HCT116 (cell line): Measurements from ENCODE around the gene ARL15. TPM values are rescaled to one million over a fixed set of nuclear protein-coding genes. Genes with fewer than 3 reads are reported as not detected.

Source experiments
- ATAC-seq: fragments of 200-7000 bp; cut with Tn5 transposase; 2 replicates; pipeline ENCODE4 v1.9.1; 2020; ENCODE audit warnings: mild to moderate bottlenecking, moderate library complexity
- BruUV-seq: library from RNA; stranded (reverse); fragments of 400-500 nt; replicated peaks from 2 replicates; lab custom pipeline; 2021; lab: Mats Ljungman, UMichigan
- CTCF ChIA-PET: fragments of 300-600 bp; sonication (Branson Sonifier 250); formaldehyde crosslinking; loops from one replicate; lab custom pipeline; 2021; ENCODE audit warnings: antibody characterized with exemption; lab: Charles Lee
- POLR2A ChIA-PET: fragments of 300-600, 350-600 bp; sonication (Branson Sonifier 250); formaldehyde crosslinking; loops from one replicate; lab custom pipeline; 2021; ENCODE audit warnings: antibody characterized with exemption; lab: Charles Lee
- RAD21 ChIA-PET, 2 experiments: fragments of 300-600 bp; sonication (Branson Sonifier 250); formaldehyde crosslinking; loops; one replicate each; lab custom pipeline; 2023; ENCODE audit warnings: low total read pairs in 2 of 2; ENCODE audit not compliant: uncharacterized antibody in 2 of 2, unreplicated experiment in 2 of 2, low non-redundant PET in 1 of 2; lab: Charles Lee
- DNase-seq: peaks from one replicate; pipeline ENCODE4 v3.0.0-alpha.2; 2010; ENCODE audit warnings: low read depth, low spot score
- H2AFZ ChIP-seq: fragments of 200-600 bp; shearing (Covaris generic), sonication (generic); 2 replicates; pipeline ENCODE4 v1.6.1; 2017; ENCODE audit warnings: low read depth, mixed run types, mixed read lengths, antibody characterized with exemption, low read length; ENCODE audit not compliant: poor library complexity, severe bottlenecking
- H3K27ac ChIP-seq: 2 replicates; pipeline ENCODE4 v1.5.1; 2012; ENCODE audit warnings: low read depth, low read length
- H3K27me3 ChIP-seq: fragments of 200-600 bp; sonication (generic); 2 replicates; pipeline ENCODE4 v1.6.1; 2016; ENCODE audit warnings: mixed run types, low read length, mixed read lengths; ENCODE audit not compliant: insufficient read depth
- H3K36me3 ChIP-seq, 2 experiments: fragments of 200-500 bp in 1 of 2; fragments of 200-600 bp in 1 of 2; sonication (Bioruptor generic) in 1 of 2; sonication (generic) in 1 of 2; 2 replicates each; pipeline versions ENCODE4 v1.5.1 to v1.6.1; 2014 to 2016; ENCODE audit warnings: low read length in 2 of 2, inconsistent platforms in 1 of 2, mixed read lengths in 1 of 2, mixed run types in 1 of 2; ENCODE audit not compliant: insufficient read depth in 2 of 2, control insufficient read depth in 1 of 2
- H3K4me1 ChIP-seq, 2 experiments: fragments of 200-600 bp in 1 of 2; sonication (generic) in 1 of 2; 2 replicates each; pipeline versions ENCODE4 v1.5.1 to v1.6.1; 2012 to 2017; ENCODE audit warnings: low read length in 2 of 2, inconsistent platforms in 1 of 2, mild to moderate bottlenecking in 1 of 2, mixed read lengths in 1 of 2, mixed run types in 1 of 2, moderate library complexity in 1 of 2; ENCODE audit not compliant: insufficient read depth in 2 of 2, control insufficient read depth in 1 of 2
- H3K4me2 ChIP-seq: fragments of 200-600 bp; sonication (generic); 2 replicates; pipeline ENCODE4 v1.6.1; 2017; ENCODE audit warnings: mixed run types, low read length, mixed read lengths
- H3K4me3 ChIP-seq, 2 experiments: fragments of 200-600 bp in 1 of 2; sonication (generic) in 1 of 2; replicated peaks in 1 of 2; 2 replicates each; pipeline ENCODE4 v1.5.1; 2011 to 2016; ENCODE audit warnings: low read length in 2 of 2, control low read depth in 1 of 2, low read depth in 1 of 2, mild to moderate bottlenecking in 1 of 2, mixed read lengths in 1 of 2, mixed run types in 1 of 2
- H3K79me2 ChIP-seq: fragments of 200-600 bp; sonication (generic); 2 replicates; pipeline ENCODE4 v1.6.1; 2017; ENCODE audit warnings: mild to moderate bottlenecking, mixed run types, low read length, moderate library complexity, mixed read lengths; ENCODE audit not compliant: insufficient read depth
- H3K9ac ChIP-seq: fragments of 200-600 bp; sonication (generic); 2 replicates; pipeline ENCODE4 v1.6.1; 2016; ENCODE audit warnings: low read length, mixed read lengths
- H3K9me2 ChIP-seq: fragments of 200-600 bp; sonication (generic), shearing (Covaris generic); 2 replicates; pipeline ENCODE4 v1.6.1; 2017; ENCODE audit warnings: mixed run types, mild to moderate bottlenecking, moderate library complexity; ENCODE audit not compliant: insufficient read depth
- H3K9me3 ChIP-seq, 2 experiments: fragments of 200-500 bp in 1 of 2; fragments of 200-600 bp in 1 of 2; sonication (Bioruptor generic) in 1 of 2; sonication (generic) in 1 of 2; 2 replicates each; pipeline ENCODE4 v1.6.1; 2014 to 2017; ENCODE audit warnings: low read length in 2 of 2, mixed read lengths in 2 of 2, inconsistent platforms in 1 of 2, low read depth in 1 of 2, mild to moderate bottlenecking in 1 of 2, mixed run types in 1 of 2, moderate library complexity in 1 of 2; ENCODE audit not compliant: control insufficient read depth in 1 of 2, insufficient read depth in 1 of 2
- H4K20me1 ChIP-seq: fragments of 200-600 bp; sonication (generic), shearing (Covaris generic); 2 replicates; pipeline ENCODE4 v1.6.1; 2017; ENCODE audit warnings: mixed run types, mild to moderate bottlenecking, moderate library complexity; ENCODE audit not compliant: insufficient read depth
- CBX3 ChIP-seq: IDR thresholded peaks from 2 replicates; pipeline ENCODE4 v1.6.1; 2012; ENCODE audit warnings: low read depth
- EZH2 ChIP-seq: fragments of 200-600 bp; sonication (generic); IDR thresholded peaks from 2 replicates; pipeline ENCODE4 v1.6.1; 2017; ENCODE audit warnings: antibody characterized with exemption, mixed run types
- JUND ChIP-seq: IDR thresholded peaks from 2 replicates; pipeline ENCODE4 v1.6.1; 2012
- YY1 ChIP-seq: IDR thresholded peaks from 2 replicates; pipeline ENCODE4 v1.6.1; 2011; ENCODE audit warnings: low read length, low read depth, moderate library complexity, mild to moderate bottlenecking; ENCODE audit not compliant: insufficient replicate concordance; ENCODE audit errors: extremely low read depth
- intact Hi-C: fragments of 100-400 bp; cut with micrococcal nuclease; formaldehyde crosslinking; loops from 2 replicates; pipeline ENCODE4 v1.10.0; 2022
- total RNA-seq: library from RNA; stranded (reverse); gene quantifications from one replicate; pipeline ENCODE4 v1.2.1, GENCODE V29; 2021; ENCODE audit not compliant: unreplicated experiment
- TF ChIP-seq, protein P1 (sequence below), 3 experiments: fragments of 200-600 bp in 1 of 3; sonication (generic) in 1 of 3; IDR thresholded peaks in 2 of 3; conservative IDR thresholded peaks in 1 of 3; 2 replicates each; pipeline ENCODE4 v1.5.1; 2012 to 2017; ENCODE audit warnings: low read depth in 2 of 3, low read length in 2 of 3, antibody characterized with exemption in 1 of 3, borderline replicate concordance in 1 of 3, control low read depth in 1 of 3, mild to moderate bottlenecking in 1 of 3, mixed read lengths in 1 of 3, mixed run types in 1 of 3, moderate library complexity in 1 of 3; ENCODE audit not compliant: insufficient read depth in 1 of 3

The ARL15 gene
- total RNA-seq, 1 experiment from 2014 or later: 15.0 TPM

GRCh38 chr5:54320256-54320655 is 9.9 kb upstream of the ARL15 start:
- Histone ChIP-seq H4K20me1 (no peaks in the 10 kb centered on the region), H3K79me2 (no peaks in the 10 kb centered on the region), H3K9ac (no peak overlapping the region), H3K4me3 (no peak overlapping the region), H3K27me3 (no peaks in the 10 kb centered on the region), H3K4me2 (no peak overlapping the region), H3K36me3 (no peaks in the 10 kb centered on the region), H2AFZ (no peak overlapping the region), H3K9me2 (no peaks in the 10 kb centered on the region), H3K27ac (no peak overlapping the region), H3K4me1 (no peaks in the 10 kb centered on the region), H3K9me3 (no peaks in the 10 kb centered on the region)
- TF ChIP-seq YY1 (no peak), CBX3 (no peak)
- CTCF ChIA-PET: no interaction called here
- DNase-seq (no peak), ATAC-seq (no peak)
- POLR2A ChIA-PET: no interaction called here
- intact Hi-C loops: no loop called here
- RAD21 ChIA-PET: no interaction called here
- BruUV-seq: no TSS peak

- no peaks in the 10 kb centered on the region for H3K27me3 ChIP-seq
- H3K27ac ChIP-seq: no peak overlapping the region
- H2AFZ ChIP-seq: no peak overlapping the region
- BruUV-seq: no TSS peak
- no peak overlapping the region for H3K4me3 ChIP-seq
- no peak for TF ChIP-seq JUND
- TF ChIP-seq, protein P1, sequence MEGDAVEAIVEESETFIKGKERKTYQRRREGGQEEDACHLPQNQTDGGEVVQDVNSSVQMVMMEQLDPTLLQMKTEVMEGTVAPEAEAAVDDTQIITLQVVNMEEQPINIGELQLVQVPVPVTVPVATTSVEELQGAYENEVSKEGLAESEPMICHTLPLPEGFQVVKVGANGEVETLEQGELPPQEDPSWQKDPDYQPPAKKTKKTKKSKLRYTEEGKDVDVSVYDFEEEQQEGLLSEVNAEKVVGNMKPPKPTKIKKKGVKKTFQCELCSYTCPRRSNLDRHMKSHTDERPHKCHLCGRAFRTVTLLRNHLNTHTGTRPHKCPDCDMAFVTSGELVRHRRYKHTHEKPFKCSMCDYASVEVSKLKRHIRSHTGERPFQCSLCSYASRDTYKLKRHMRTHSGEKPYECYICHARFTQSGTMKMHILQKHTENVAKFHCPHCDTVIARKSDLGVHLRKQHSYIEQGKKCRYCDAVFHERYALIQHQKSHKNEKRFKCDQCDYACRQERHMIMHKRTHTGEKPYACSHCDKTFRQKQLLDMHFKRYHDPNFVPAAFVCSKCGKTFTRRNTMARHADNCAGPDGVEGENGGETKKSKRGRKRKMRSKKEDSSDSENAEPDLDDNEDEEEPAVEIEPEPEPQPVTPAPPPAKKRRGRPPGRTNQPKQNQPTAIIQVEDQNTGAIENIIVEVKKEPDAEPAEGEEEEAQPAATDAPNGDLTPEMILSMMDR (IDR thresholded peaks at IDR 0.05 in 2 of 3, conservative IDR thresholded peaks at IDR 0.05 in 1 of 3; ENCODE audit: borderline replicate concordance in 1 of 3, insufficient read depth in 1 of 3, low read depth in 2 of 3, low read length in 2 of 3): no peak
- TF ChIP-seq EZH2: no peak
- ATAC-seq (no peak), DNase-seq (no peak)
- H3K9ac ChIP-seq: no peak overlapping the region
- ChIA-PET CTCF (no interaction called here), POLR2A (no interaction called here), RAD21 (no interaction called here)
- no peaks in the 10 kb centered on the region for H3K9me3 ChIP-seq
- no peaks in the 10 kb centered on the region for H3K36me3 ChIP-seq
- intact Hi-C loops: loop anchor here (10.0 kb wide), 1 partner anchor 97 kb away; no protein-coding TSS in a partner anchor
- no peaks in the 10 kb centered on the region for H3K79me2 ChIP-seq
- no peak overlapping the region for H3K4me2 ChIP-seq
- no peaks in the 10 kb centered on the region for H3K4me1 ChIP-seq
- no peaks in the 10 kb centered on the region for H4K20me1 ChIP-seq
- H3K9me2 ChIP-seq: no peaks in the 10 kb centered on the region
These were observed 7.3 kb upstream of the ARL15 start for GRCh38 chr5:54317511-54318260.
